ENCODE measurements around the gene PCGF3.
"Not testable (repeated sequence)": the region's sequence is repeated elsewhere in the genome, so short reads cannot be mapped to it uniquely, and the experiment has no call there.

The PCGF3 gene

DNA sequence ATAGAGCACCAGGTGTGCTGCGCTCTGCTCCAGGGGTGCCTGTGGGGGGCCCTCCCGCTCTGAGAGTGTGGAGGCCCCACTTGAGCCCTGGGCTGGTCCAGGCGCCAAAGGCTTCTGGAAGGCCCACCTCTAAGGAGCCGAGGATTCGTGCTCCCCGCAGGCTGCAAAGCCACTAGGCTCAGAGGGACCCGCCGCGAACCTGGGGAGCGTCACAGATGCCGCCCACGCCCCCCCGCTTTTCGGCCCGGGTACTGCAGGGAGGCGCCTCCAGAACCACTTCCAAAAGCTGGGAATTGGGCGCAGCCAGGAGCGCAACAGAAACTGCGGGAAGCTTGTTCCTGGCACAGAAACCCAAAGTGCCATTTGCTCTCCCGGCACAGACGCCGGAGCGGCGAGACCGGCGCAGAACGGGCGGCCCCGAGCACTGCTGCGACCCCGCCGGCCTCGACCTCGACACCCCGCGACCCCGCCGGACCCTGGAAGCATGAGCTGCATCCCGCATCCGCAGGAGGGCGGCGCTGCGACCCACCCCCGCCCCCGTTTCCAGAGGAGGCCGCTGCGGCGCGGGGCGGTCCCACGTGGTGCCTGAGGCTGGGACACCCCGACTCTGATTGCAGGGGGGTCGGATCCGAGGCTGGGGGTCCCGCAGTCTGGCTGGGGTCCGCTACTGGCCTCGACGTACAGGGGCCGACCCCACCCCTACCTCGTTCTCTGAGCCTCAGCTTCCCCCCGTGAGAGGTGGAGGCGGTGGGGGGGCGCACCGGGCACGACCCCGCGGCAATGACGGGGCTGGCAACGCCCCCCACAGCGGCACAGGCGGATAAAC lies 89.5 kb downstream of the PCGF3 start:
- Histone ChIP-seq H3K4me3 (ENCODE audit: low read length) (no peak overlapping the region), H3K27me3 (ENCODE audit: control insufficient read depth, insufficient read depth, low read length) (peaks cover 28% of the 10 kb centered on the region), H3K36me3 (ENCODE audit: control insufficient read depth, insufficient read depth, low read length) (no peaks in the 10 kb centered on the region), H3K9ac (ENCODE audit: low read length) (no peak overlapping the region), H3K4me1 (ENCODE audit: control insufficient read depth, insufficient read depth, low read length) (no peaks in the 10 kb centered on the region), H3K27ac (ENCODE audit: low read depth, low read length) (no peak overlapping the region)

DNA sequence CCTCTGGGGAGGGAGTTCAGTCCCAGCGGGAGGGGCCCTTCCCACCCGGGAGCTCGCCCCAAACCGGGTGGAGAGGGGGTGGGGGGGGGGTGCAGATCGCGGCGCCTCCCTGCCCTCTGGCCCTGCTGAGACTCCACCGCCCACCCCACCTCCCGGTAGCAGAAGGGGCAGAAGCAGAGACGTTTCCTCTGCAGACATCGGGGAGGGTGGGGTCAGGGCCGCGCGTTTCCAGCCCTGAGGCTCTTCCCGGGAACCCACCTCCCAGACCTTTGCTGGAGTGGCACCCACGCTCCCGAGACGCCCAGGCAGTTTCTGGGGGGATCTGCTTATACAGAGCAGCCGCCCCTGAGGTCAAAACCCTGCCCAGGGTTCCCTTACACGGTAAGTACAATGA lies 90.1 kb downstream of the PCGF3 start:
- Histone ChIP-seq H3K27ac (ENCODE audit: low read depth, low read length) (no peak overlapping the region), H3K27me3 (ENCODE audit: control insufficient read depth, insufficient read depth, low read length) (peaks cover 28% of the 10 kb centered on the region), H3K9ac (ENCODE audit: low read length) (no peak overlapping the region), H3K36me3 (ENCODE audit: control insufficient read depth, insufficient read depth, low read length) (no peaks in the 10 kb centered on the region), H3K4me3 (ENCODE audit: low read length) (no peak overlapping the region), H3K4me1 (ENCODE audit: control insufficient read depth, insufficient read depth, low read length) (no peaks in the 10 kb centered on the region)

DNA sequence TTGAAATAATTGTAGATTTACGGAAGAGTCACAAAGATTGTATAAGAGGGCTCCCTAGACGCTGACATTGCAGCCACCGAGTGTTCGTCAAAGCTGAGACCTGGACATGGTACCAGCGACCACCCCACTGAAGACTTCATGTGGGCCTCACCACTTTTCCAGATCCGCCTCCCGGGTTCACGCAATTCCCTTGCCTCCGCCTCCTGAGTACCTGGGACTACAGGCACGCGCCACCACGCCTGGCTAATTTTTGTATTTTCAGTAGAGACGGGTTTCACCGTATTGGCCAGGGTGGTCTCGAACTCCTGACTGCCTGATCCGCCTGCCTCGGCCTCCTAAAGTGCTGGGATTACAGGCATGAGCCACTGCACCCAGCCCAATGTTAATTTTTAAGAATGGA lies 90.6 kb downstream of the PCGF3 start:
- no peaks in the 10 kb centered on the region for H3K36me3 ChIP-seq (ENCODE audit: control insufficient read depth, insufficient read depth, low read length)
- no peak overlapping the region for H3K4me3 ChIP-seq (ENCODE audit: low read length)
- H3K27ac ChIP-seq (ENCODE audit: low read depth, low read length): no peak overlapping the region
- no peak overlapping the region for H3K9ac ChIP-seq (ENCODE audit: low read length)
- no peaks in the 10 kb centered on the region for H3K4me1 ChIP-seq (ENCODE audit: control insufficient read depth, insufficient read depth, low read length)
- H3K27me3 ChIP-seq (ENCODE audit: control insufficient read depth, insufficient read depth, low read length): peaks cover 28% of the 10 kb centered on the region

DNA sequence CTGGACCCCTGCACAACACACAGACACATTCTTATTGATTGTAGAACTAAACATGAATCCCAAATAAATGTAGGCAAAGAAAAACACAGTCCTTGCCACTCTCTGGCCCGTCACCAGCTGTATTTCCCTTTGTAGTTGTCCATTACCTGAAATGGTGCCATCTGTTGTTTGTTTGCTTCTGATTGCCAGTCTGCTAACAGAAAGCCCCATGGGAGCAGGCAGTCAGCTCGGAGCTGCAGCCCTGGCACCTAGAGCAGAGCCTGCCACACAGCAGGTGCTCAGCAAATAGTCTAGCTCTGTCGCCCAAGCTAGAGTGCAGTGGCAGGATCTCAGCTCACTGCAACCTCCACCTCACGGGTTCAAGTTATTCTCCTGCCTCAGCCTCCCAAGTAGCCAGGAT lies 91.4 kb downstream of the PCGF3 start:
- Histone ChIP-seq H3K4me1 (ENCODE audit: control insufficient read depth, insufficient read depth, low read length) (no peaks in the 10 kb centered on the region), H3K27ac (ENCODE audit: low read depth, low read length) (no peak overlapping the region), H3K27me3 (ENCODE audit: control insufficient read depth, insufficient read depth, low read length) (peaks cover 24% of the 10 kb centered on the region), H3K4me3 (ENCODE audit: low read length) (no peak overlapping the region), H3K9ac (ENCODE audit: low read length) (no peak overlapping the region), H3K36me3 (ENCODE audit: control insufficient read depth, insufficient read depth, low read length) (no peaks in the 10 kb centered on the region)

DNA sequence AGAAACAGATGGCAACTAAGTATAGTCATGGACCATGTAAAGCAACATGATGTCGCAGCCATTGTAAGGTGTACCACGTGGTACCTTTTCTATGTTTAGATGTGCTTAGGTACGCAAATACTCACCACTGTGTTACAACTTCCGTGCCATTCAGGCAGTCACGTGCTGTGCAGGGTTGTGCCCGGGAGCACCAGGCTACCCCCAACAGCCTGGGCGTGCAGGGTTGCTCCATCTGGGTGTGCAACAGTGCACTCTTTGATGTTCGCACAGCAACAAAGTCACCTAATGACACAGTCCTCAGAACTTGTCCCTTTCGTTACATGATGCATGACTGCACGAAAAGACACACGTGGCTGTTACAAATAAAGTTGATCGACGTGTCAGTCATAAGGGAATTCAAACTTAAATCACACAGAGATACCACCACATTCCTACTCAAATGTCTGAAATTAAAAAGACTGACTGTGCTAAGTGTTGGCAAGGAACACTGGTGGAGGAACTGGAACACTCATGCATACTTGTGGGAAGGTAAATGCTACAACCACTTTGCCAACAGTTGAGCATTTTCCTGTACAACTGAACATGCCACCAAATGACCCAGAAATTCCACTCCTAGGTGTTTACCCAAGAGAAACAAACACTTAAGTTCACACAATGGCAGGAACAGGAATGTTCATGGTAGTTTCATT lies 95.9 kb downstream of the PCGF3 start:
- H3K4me3 ChIP-seq (ENCODE audit: low read length): no peak overlapping the region

DNA sequence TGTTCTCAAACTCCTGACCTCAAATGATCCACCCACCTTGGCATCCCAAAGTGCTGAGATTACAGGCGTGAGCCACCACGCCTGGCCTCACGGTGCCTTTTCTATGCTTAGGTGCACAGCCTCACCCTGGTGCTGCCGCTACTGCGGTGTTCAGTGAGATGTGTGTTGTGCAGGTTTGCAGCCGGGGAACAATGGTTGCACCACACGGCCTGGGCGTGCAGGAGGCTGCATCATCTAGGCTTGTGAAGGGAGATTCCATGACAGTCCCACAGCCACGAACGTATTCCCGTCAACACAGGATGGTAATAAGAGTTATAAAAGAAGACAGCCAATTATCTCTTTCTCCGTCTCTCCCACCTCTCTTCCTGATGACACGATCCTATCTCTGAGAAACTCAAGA lies 98.3 kb downstream of the PCGF3 start:
- Histone ChIP-seq H3K9ac (ENCODE audit: low read length) (no peak overlapping the region), H3K4me1 (ENCODE audit: control insufficient read depth, insufficient read depth, low read length) (no peaks in the 10 kb centered on the region), H3K27ac (ENCODE audit: low read depth, low read length) (no peak overlapping the region), H3K27me3 (ENCODE audit: control insufficient read depth, insufficient read depth, low read length) (no peaks in the 10 kb centered on the region), H3K36me3 (ENCODE audit: control insufficient read depth, insufficient read depth, low read length) (no peaks in the 10 kb centered on the region), H3K4me3 (ENCODE audit: low read length) (no peak overlapping the region)

More for the DNA sequence above, 95.9 kb downstream of the PCGF3 start:
- Histone ChIP-seq H3K4me1 (ENCODE audit: control insufficient read depth, insufficient read depth, low read length) (no peaks in the 10 kb centered on the region), H3K9ac (ENCODE audit: low read length) (no peak overlapping the region), H3K27ac (ENCODE audit: low read depth, low read length) (no peak overlapping the region), H3K36me3 (ENCODE audit: control insufficient read depth, insufficient read depth, low read length) (no peaks in the 10 kb centered on the region), H3K27me3 (ENCODE audit: control insufficient read depth, insufficient read depth, low read length) (peaks cover 2% of the 10 kb centered on the region)

DNA sequence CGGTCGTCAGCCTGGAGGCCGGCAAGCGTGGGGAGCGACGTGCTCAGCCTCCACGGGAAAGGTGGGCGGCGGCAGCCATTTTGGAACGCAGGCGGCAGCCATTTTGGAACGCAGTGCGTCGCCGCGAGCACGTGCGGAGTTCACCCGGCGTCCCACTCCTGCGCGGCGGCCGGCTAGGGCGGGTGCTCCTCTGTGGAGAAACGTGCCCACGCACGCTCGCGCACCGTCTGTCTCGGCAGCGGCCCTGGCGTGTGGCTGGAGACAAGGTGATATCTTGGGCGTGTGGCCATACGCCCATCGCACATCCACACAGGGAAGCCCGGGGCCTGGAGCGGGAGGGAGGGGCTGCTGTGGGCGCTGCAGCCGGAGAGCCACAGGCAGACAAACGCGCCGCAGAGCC lies 99.2 kb downstream of the PCGF3 start:
- Histone ChIP-seq H3K36me3 (ENCODE audit: control insufficient read depth, insufficient read depth, low read length) (no peaks in the 10 kb centered on the region), H3K27ac (ENCODE audit: low read depth, low read length) (no peak overlapping the region), H3K4me3 (ENCODE audit: low read length) (no peak overlapping the region), H3K9ac (ENCODE audit: low read length) (no peak overlapping the region), H3K27me3 (ENCODE audit: control insufficient read depth, insufficient read depth, low read length) (no peaks in the 10 kb centered on the region), H3K4me1 (ENCODE audit: control insufficient read depth, insufficient read depth, low read length) (no peaks in the 10 kb centered on the region)

DNA sequence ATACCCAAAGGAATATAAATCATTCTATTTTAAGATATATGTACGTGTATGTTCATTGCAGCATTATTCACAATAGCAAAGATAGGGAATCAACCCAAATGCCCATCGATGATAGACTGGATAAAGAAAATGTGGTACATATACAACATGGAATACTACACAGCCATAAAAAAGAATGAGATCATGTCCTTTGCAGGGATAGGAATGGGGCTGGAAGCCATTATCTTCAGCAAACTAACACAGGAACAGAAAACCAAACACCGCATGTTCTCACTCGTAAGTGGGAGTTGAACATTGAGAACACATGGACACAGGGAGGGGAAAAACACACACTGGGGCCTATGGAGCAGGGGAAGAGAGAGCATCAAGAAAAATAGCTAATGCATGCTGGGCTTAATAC lies 101.3 kb downstream of the PCGF3 start:
- not testable (repeated sequence) for H3K4me1 ChIP-seq (ENCODE audit: control insufficient read depth, insufficient read depth, low read length); H3K27me3 ChIP-seq (ENCODE audit: control insufficient read depth, insufficient read depth, low read length); H3K4me3 ChIP-seq (ENCODE audit: low read length)

DNA sequence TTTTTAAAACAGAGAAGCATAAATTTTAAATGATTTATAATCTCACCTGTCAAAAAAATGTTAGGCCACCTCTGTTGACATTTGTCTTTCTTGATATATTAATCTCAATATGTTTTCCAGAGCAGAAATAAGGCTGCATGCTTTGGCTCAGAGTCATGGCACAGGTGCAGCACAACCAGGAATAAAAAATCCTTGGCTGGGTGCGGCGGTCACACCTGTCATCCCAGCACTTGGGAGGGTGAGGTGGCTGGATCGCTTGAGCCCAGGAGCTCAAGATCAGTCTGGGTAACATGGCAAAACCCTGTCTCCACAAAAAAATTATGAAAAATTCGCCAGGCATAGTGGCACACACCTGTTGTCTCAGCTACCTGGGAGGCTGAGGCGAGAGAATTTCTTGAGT lies 102.2 kb downstream of the PCGF3 start:
- no peak overlapping the region for H3K4me3 ChIP-seq (ENCODE audit: low read length)
- no peaks in the 10 kb centered on the region for H3K27me3 ChIP-seq (ENCODE audit: control insufficient read depth, insufficient read depth, low read length)
- no peaks in the 10 kb centered on the region for H3K4me1 ChIP-seq (ENCODE audit: control insufficient read depth, insufficient read depth, low read length)
- no peak overlapping the region for H3K9ac ChIP-seq (ENCODE audit: low read length)
- no peak overlapping the region for H3K27ac ChIP-seq (ENCODE audit: low read depth, low read length)
- H3K36me3 ChIP-seq (ENCODE audit: control insufficient read depth, insufficient read depth, low read length): no peaks in the 10 kb centered on the region

More for the DNA sequence above, 101.3 kb downstream of the PCGF3 start:
- not testable (repeated sequence) for H3K27ac ChIP-seq (ENCODE audit: low read depth, low read length); H3K36me3 ChIP-seq (ENCODE audit: control insufficient read depth, insufficient read depth, low read length); H3K9ac ChIP-seq (ENCODE audit: low read length)

DNA sequence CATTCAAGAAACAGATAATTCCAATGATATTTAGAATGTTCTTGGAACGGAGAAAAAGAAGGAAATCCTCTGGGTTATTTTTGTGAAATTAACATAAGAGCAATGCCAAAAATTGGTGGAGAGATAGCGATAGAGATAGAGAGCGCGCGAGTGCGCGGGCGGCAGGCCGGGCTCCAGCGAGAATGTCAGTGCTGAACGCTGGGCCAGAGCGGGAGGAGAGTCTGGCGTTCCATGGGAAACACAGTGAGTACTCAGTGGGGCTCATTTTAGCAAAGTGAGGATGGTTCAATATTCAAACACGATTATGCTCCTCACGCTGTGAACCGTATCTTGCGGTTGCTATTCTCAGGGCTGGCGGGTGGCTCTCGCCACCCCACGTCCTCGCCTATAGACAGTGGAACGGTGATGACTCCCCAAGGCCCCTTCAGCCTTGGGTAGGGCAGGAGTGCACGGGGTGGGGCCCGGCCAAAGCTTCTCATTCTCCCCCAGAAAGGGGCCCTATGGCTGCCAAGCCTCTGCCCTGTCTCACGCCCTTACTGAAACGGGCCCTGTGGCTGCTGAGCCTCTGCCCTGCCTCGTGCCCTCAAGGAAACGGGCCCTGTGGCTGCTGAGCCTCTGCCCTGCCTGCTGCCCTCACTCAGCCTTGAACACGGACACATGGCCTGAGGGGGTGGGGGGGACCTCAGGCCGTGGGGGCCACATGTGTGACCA lies 103.4 kb downstream of the PCGF3 start:
- H3K27ac ChIP-seq (ENCODE audit: low read depth, low read length): no peak overlapping the region
- no peak overlapping the region for H3K4me3 ChIP-seq (ENCODE audit: low read length)
- H3K36me3 ChIP-seq (ENCODE audit: control insufficient read depth, insufficient read depth, low read length): no peaks in the 10 kb centered on the region
- H3K9ac ChIP-seq (ENCODE audit: low read length): no peak overlapping the region
- H3K4me1 ChIP-seq (ENCODE audit: control insufficient read depth, insufficient read depth, low read length): no peaks in the 10 kb centered on the region
- no peaks in the 10 kb centered on the region for H3K27me3 ChIP-seq (ENCODE audit: control insufficient read depth, insufficient read depth, low read length)

DNA sequence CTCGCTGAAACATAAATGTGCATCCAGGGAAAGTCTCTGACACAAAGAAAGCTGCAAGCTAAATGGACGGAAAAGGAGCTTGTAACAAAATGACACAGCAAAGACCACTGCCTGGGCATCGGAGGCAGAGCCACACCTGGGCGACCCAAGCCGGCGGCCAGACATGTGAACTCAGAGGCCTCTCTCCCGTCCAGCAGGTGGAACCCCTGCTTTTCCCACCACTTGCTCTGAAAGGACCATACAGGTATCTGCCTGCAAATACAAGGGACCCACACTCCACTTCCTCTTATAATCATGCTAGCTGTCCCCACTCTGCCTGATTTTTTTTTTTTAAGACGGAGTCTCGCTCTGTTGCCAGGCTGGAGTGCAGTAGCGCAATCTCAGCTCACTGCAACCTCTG lies 108.3 kb downstream of the PCGF3 start:
- Histone ChIP-seq H3K9ac (ENCODE audit: low read length) (no peak overlapping the region), H3K4me3 (ENCODE audit: low read length) (no peak overlapping the region), H3K4me1 (ENCODE audit: control insufficient read depth, insufficient read depth, low read length) (peaks cover 5% of the 10 kb centered on the region), H3K27ac (ENCODE audit: low read depth, low read length) (no peak overlapping the region), H3K36me3 (ENCODE audit: control insufficient read depth, insufficient read depth, low read length) (no peaks in the 10 kb centered on the region), H3K27me3 (ENCODE audit: control insufficient read depth, insufficient read depth, low read length) (no peaks in the 10 kb centered on the region)

DNA sequence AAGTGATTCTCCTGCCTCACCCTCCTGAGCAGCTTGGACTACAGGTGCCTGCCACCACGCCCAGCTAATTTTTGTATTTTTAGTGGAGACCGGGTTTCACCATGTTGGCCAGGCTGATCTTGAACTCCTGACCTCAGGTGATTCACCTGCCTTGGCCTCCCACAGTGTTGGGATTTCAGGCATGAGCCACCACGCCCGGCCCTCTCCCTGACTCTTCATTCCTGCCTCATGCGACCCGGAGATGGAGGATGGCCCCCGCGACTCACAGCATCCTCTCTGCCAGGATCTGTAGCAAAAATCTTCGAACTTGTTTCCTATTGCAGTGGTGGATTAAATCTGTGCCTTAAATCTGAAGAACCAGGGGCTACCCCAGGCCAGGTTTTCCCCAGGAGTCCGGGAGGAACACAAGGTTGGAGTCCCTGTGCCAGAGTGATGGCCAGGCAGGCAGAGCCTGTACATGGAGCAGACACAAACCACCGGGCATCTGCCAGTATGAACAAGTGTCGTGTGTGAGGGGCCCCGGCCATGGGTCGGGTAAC lies 108.7 kb downstream of the PCGF3 start:
- Histone ChIP-seq H3K36me3 (ENCODE audit: control insufficient read depth, insufficient read depth, low read length) (no peaks in the 10 kb centered on the region), H3K27ac (ENCODE audit: low read depth, low read length) (no peak overlapping the region), H3K4me3 (ENCODE audit: low read length) (no peak overlapping the region), H3K4me1 (ENCODE audit: control insufficient read depth, insufficient read depth, low read length) (peaks cover 5% of the 10 kb centered on the region), H3K27me3 (ENCODE audit: control insufficient read depth, insufficient read depth, low read length) (no peaks in the 10 kb centered on the region), H3K9ac (ENCODE audit: low read length) (no peak overlapping the region)
